Activated CD4-positive, alpha-beta T cell treated with anti-CD3 and anti-CD28 coated beads, Interleukin-2, amount 50 U/mL, for 4 hours (primary cell): ENCODE data around the gene TEAD1.

Source experiments
- DNase-seq, 2 experiments: peaks; one replicate each; pipeline ENCODE4 v3.0.0-alpha.2; 2020

TEAD1 gene

DNA sequence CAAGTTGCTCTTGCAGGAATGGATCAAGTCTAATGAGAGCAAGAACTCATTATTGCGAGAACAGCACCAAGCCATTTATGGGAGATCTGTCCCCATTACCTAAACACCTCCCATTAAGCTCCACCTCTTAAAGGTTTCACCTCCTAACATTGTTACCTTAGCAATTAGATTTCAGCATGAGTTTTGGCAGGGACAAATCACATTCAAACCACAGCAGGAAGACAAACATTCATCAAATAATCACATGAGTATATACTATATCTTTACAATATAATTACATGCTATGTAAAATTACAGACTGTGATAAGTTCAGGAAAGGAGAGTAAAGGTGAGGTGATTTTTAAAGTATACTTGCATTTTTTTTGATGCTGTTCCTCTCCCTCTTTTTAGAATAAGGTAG, 6.6 kb upstream of the TEAD1 start:
- no peak for DNase-seq

DNA sequence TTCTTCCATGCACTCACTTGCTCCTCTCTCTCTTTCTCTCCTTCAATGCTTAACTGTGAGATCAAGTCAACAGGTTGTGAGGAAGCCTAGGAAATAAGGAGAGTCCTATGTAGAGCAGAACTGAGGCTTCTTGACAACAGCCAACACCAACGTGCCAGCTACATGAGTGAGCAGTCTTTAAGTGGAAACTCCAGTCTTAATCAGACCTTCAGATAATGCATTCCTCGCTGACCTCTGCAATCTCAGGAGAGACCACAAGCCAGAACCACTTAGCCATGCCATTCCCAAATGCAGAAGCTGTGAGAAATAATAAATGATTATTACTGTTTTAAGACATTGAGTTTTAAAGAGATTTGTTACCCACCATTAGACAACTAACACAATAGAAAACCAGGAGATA, 6.1 kb upstream of the TEAD1 start:
- no peak for DNase-seq

DNA sequence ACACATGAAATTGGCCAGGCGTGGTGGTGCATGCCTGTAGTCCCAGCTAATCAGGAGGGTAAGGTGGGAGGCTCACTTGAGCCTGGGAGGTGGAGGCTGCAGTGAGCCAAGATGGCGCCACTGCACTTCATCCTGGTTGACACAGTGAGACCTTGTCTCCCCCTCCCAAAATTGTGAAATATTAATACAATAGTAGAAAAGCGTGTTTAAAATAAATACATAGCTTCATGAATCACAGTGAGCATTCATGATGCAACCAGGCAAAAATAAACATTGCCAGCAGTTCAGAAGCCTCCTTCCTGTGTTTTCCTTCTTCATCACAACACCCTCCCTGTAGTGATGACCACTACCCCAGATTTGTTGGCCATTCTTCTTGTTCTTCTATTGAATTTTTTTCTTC, 4.3 kb upstream of the TEAD1 start:
- DNase-seq = no peak

DNA sequence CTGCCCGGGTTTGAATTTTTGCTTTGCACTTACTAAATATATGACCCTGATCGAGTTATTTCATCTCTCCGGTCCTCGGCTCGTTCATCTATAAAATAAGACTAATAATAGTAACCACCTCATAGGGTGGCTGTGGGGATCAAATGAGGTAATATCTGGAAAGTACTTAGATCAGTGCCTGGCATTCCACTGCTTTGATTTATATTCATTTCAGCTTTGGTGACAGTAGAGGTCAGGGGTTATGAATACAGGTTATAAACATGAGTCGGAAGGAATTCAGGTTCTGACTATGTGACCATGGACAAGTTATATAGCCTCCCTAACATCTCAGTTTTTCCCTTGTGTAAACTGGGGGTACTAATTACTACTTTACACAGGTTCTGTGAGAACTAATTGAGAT, 2.9 kb upstream of the TEAD1 start:
- no peak for DNase-seq

DNA sequence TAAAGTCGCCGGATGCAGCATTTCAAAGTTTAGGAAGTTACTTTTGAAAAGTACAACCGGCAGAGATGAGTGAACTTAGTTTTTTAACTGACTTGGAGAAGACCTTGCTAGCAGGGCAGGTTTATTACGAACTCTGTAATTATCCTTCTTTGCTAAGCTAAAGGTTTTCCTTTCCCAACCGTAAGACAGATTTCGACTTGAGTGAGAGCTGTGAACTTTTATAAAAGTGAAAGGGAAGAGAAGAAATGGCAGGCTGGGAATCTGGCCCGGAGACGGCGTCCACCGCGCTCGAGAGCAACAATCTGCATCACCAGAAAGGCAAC, 659 bp upstream of the TEAD1 start:
- DNase-seq = no peak

DNA sequence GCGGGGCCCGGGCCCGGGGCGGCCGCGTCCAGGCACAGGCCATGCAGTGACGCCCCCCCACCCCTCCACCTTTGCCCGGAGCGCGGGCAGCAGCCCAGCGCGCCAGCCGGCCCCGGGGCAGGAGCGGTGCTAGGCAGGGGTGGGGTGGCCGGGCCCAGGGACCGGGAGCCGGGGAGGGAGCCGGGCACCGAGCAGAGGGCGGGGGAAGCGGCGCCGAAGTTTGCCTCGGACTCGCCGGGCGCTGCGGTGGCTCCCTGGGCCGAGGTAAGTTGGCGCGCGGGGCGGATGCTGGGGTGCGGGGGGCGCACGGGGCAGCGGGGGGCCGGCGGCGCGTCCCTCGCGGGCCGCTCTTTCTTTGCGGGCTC, 332 bp downstream of the TEAD1 start:
- DNase-seq = no peak

DNA sequence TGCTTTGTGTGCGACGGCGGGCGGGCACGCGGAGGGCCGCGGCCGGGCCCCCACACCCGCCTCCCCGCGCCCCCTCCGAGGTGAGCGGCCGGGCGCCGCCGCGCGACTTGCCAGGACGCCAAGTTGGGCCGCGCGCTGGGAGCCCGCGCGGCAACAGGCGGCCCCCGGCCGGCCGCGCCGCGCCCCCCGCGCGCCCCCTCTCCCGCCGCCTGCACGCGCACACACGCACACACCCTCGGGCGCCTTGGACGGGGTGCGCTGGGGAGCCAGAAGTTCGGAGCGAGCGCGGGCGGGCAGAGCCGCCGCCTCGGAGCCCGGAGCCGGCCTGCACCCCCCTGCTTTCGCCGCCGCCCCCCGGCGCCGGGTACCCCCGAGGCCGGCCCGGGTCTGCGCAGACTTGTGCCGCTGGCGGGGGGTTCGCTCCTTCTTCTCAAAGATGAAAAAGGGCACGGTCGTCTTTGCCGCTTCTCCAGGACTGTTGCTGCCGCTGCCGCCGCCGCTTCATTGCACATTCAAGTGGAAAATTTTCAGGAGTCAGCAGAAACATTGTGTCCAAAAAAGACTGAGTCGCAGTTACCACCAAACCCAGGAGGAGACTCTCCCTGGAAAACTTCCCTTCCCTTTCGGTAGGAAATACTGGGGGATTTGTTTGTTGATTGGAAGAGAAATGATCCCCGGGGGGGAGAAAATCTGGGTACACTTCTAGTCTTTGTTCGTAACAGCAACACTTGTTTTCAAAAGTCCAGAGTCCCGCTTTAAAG, 895 bp downstream of the TEAD1 start:
- DNase-seq = no peak

DNA sequence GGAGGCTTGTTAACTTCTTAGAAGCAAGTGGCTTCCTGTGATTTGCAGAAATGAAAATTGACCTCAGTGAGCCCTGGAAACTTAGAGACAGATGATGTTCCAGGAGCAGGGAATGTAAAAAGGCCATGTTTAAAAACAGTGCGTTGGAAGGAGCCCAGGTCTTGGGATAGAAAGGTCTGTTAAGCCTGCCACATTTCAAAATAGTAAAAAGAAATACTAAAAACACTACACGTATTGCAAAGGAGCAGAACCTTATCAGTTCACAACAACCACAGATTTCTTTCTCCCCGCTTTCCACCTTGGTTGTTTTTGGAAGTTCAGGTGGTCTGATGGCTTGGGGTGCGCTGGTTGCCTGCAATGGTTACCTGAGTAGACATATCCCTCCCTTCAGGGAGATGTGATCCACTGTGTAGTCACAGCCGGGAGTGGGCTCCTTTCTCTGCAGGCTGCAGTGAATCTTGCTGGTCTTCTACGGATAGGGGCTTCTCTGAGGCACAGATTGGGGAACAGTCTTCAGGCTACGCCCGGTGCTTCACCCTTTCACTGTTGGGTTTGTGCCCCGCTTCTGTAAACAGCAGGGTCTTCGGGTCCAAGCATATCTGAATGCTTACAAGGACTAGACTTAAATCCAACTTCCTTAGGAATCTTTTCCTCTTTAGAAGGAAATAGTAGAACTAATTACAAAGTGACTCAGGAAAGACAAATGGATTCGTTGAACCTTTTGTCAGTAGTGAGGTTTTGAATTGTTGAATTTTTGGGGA, 1.9 kb downstream of the TEAD1 start:
- no peak for DNase-seq

DNA sequence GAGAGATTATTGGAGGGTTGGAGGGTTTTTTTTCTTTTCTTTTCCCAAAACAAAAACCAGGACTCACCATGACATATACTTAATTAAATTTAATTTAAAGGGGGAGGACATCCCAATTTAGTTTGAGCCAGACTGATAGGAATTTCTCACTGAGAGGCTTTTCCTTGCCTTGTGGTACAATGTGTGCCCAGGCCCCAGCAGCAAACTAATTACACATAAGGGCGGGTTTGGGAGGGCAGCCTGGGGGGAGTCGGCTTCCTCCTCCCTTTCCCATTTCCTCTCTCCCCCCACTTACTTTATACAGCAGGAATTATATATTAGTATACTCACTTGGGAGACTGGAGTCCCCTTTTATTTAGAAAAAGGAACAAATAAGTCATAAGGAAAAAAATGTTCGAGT, 2.9 kb downstream of the TEAD1 start:
- DNase-seq = no peak

DNA sequence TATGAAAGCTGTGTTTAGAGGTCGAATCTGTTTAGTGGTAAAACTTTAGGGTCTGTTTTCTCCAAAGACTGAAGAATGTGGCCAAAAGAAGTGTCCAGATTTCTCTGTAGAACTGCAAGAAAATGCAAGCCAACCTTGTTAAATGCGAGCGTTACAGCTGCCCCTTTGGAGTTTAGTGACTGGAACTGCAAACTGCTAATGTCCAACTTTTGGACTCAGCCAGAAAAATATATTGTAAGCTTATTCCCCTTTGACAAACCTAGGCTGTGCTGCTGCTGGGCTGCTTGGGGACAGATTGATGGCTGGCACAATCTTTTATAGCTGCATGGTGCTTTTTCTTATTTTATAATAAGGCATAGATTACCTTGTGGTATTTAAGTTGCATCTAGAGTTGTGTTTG, 3.9 kb downstream of the TEAD1 start:
- DNase-seq = no peak

DNA sequence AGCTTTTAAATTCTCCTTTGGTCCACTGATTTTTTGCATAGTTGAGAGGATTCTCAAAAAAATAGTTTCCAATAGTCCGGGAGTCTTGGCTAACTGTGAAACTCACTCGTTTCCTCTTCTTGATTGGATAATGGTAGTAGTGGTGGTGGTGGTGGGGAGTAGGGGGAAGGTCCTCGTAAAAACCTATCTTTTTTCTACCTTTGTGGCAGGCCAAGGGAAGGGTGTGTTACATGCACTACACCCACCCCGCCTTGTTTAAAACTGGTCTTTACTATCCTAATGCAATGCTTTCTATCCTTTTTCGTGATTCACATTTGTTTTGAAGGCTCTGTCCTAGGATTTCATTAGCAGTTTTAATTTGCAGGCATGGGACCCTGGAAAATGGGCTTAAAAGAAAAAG, 4.8 kb downstream of the TEAD1 start:
- DNase-seq = no peak

DNA sequence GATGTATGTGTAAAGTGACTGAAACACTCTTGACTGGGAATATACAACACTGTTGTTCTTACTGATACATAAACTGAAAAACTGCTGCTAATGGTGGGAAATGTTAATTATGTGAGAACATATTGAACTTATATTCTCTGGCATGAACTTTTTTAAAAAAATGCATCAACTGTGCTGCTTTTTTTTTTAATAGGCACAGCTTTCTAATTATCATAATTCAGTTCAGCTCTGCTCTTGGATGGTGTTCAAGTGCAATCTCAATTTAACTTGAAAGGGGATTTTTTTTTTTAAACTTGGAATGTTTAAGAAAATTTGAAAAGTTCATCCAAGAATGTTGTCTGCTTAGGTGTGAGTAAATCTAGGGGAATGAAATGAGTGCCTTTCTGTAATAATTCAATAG, 5.2 kb downstream of the TEAD1 start:
- no peak for DNase-seq

DNA sequence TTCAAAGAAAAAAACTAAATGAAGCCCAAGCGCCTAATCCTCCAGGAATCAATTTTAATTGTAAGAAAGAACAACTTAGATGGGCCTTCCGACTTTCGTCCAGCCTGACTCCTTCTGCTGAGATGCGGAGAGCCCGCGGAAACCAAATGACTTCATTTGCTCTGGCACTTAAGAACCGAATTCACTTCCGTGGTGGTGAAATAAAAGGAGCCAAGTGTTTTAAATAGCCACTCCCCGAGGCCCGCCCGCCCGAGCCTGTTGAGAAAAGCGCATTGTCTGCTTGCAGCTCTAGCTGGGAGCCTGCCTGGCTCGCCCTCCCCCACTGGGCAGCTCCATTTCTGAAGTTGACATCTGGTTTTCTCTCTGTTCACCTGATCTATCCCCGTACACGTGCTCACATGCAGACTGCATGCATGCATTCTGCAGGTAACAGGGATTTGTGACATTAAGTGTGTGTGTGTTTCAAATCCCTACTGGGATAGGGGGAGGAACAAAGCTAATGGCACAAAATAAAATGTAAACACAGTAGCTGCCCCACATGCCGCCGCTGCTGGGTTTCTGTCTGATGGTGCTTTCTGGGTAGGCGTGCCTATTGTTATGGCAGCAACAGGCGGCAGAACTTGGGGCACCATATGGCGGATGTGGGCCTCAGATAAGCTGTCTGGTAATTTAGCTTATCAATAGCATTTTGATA, 6.2 kb downstream of the TEAD1 start:
- no peak for DNase-seq

DNA sequence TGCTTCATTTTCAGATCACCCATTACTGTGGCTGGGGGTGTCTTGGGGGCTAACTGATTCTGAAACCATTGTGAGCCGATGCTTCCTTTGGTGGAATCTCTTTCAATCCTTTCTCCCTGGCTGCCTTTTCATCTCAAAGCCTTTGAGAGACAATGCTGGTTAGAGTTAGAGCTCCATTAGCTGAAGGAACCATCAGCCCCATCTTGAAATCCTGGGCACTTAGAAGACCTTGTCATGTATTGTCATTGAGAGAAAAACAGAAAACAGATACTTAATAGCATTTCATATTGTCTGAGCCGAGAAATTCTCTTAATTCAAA, 6.7 kb downstream of the TEAD1 start:
- no peak for DNase-seq

DNA sequence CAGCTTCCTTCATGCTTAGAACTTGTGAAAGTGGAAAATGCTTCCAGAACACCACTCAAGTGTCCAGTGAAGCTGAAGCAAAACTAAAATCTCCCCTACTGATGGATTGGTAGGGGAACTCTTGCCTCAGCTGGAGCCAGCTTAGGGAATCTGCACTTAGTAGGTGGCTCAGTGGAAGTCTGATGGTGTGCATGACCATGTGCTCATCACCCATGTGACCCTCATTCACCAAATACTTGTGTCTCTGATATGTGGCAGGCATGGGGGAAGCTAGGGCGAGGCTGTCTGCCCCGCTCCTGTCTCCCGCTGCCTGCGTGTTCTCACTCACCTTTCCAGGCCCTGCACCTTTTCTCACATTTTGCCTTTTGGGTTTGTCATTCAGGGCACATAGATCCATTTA, 7.2 kb downstream of the TEAD1 start:
- DNase-seq = no peak

DNA sequence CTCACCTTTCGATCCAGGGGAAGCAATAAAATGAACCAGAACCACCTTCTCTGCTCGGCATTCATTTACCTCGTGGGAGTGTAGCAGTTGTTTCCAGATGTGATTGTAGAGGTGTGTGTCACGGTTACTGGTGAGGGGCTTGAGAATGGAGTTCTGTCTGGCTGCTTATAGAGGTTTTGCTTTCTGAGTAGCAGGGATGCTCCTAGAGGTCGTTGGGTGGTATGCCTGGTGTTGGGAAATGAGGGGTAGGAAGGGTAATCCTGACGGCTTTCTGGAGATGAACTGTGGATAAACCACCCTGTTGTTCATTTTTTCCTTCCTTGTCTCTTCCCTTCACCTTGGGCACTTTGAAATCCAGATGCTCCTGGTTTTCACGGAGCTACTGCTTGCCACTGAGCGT, 8.1 kb downstream of the TEAD1 start:
- DNase-seq = no peak

DNA sequence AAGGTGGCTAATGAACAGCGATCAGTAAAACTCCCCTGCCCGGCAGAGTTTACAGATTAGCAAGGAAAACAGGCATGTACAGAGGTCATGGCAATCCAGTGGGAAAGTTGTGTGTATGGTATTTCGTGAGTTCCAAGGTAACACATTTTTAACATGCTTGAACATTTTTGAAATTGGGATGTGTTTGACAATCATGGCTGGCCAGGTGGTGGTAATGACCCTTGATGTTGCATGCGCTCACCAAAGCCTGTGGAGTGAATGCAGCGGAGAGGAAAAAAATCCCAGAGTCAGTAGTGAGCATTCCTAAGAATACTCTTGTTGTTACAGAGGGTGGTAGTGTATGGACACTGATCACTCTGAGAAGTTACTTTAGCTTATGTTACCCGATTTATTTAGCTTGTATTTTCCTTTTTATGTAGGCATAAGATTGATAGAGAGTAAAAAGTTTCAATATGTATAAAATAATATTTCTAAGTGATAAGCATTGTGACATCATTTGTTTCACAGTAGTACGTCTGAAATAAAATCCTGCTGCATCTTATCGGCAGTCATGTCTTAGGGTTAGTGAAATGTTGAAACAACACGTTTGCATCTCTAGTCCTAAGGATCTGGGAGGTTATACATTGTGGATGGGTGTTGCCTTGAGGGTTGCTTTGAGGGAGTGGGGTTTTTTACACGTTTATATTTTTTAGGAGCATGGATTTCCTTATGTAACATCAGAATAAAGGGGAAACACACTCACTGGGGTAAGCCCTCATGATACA, 8.7 kb downstream of the TEAD1 start:
- no peak for DNase-seq

DNA sequence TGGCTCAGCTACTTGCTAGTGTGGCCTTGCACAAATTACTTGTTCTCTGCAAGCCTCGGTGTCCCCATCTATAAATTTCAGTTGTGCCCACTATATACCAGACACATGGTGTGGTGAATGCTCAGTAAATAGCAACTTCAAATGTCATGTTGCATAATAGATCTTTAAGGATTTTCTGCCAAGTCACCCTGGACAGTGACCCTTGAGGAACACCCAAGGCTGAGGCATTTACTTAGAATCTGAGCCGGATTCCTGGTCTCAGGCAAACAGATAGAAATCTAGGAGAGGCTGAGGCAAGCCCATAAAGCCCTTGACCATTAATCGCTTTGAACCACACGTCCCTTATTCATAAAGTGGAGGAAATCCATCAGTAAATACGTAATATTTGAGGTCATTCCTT, 9.7 kb downstream of the TEAD1 start:
- DNase-seq = no peak

DNA sequence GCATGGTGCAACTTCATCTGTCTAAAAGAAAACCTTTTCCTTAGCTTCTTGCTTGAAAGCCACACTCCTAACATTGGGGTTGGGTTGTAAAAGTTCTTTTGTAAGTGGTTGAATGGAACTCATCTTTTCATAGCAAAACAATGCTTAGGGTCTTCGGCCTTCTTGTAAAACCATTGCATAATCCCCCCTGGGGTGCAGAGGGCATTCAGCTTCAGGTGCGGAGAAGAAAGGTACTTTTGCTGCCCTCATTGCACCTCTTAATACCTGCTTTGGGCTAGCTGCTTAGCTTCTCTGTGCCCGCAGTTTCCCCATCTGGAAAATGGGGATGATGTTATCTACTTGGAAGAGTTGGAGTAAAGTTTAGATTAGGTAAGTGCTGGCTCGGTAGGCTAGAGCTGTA, 10.1 kb downstream of the TEAD1 start:
- no peak for DNase-seq

DNA sequence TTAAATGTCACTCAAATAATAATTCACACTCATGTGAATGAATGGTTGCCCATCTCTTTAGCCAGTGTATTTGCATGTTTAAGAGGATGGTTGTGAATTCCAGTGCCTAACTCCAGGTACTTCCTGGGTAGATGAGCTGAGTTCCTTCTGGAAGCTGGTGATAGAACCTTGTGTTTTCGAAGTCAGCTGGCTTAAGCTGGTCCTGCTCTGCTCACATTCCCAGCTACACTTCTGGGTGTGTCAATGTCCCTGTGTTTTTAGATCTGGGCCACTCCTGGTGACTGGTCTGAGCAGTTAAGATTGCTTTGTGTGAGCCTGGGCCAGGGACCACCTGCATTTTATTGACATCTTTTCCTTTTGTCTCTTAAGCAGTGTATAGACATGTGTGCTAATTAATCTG, 10.6 kb downstream of the TEAD1 start:
- no peak for DNase-seq

DNA sequence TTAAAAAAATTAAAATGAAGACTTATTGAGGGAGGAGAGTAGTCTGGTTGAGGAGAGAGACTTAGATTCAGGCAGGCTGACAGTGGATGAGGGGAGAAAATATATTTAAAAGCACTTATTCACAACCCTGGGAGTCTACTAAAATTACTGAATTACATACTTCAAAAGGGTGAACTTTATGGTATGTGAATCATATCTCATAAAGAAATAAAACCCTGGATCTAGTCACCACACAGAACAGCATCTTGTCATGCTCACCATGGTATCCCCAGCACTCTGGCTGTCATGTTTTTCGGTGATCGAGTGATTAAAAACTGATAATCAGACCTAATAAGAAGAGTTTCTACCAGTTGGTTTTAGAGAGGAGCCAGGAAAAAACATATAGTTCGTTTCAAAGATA, 11.0 kb downstream of the TEAD1 start:
- no peak for DNase-seq

DNA sequence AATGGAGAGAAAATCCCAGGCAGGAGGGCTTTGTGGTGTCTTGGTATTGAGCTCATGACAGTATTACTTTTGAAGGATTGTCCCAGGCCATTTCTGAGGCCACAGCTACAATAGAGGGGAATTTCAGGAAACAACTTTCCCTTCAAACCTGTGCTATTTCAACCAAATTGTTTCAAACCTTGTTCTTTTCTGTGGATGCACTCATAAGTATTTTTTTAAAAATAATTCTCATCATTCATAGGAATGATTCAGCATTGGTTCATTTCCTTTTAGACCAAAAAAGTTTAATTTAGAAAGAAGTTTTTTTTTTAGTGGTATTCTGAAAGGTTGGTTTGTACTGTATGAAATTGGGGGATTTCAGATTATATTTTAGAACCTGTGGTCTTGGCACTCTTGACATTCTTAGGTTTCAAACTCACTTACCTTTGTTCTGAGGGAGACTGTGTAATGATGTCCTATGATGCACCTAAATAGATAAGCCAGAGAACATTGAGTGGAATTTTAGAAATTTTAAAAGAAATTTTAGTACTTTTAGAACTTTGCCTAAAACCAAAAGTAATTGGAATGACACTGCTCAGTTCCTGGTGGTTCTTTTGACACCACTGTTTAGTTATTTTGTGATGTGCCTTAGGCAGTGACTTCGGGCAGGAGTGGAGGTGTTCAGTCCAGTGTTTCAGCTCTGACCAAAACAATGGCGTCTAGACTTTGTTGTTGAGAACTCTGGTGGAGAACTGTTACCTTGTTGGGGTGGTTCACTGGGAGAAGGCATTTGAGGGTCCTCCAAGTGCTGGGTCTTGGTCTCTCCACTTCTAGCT, 12.2 kb downstream of the TEAD1 start:
- DNase-seq = no peak

DNA sequence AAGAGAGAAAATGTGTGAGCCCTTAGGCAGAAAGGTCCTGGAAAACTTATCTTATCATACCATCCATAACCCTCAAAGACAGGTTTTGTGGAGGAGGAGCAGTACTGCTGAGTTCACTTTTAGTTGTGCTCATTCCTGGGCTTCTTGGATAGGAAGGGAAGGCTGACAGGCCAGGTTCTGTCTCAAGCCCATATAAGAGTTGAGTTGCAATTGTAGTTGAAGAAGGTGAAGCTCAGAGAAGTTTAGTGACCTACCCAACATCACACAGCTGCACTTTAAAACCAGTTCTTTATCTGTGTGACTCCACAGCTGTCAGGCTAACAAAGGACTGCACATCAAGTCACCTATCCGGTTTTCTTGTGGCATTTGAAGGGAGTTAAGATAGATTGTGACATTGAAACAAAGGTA, 13.0 kb downstream of the TEAD1 start:
- no peak for DNase-seq
